Thoracic aorta (tissue), 2 donors: ENCODE results near the gene SLC26A4. TPM values are rescaled to one million over a fixed set of nuclear protein-coding genes. Genes with fewer than 3 reads are reported as not detected.

Experiments
- ATAC-seq: fragments of 150-250 bp; one replicate; pipeline ENCODE4 v1.8.0; 2017; ENCODE audit warnings: low read depth; ENCODE audit not compliant: insufficient number of reproducible peaks, low FRiP score
- DNase-seq: peaks from one replicate; pipeline ENCODE4 v3.0.0-alpha.2; 2020; ENCODE audit warnings: low spot score
- H3K27ac ChIP-seq, 2 donors: fragments of 200-600 bp; sonication (generic); 1 replicate in 1 of 2; 2 replicates in 1 of 2; pipeline ENCODE4 v1.5.1; 2016; ENCODE audit warnings: mild to moderate bottlenecking in 2 of 2, moderate library complexity in 2 of 2
- H3K27me3 ChIP-seq: fragments of 200-600 bp; sonication (generic); replicated peaks from 2 replicates; pipeline ENCODE4 v1.6.0; 2016; ENCODE audit warnings: mild to moderate bottlenecking; ENCODE audit not compliant: insufficient read depth
- H3K36me3 ChIP-seq: fragments of 200-600 bp; sonication (generic); one replicate; pipeline ENCODE4 v1.5.1; 2016
- H3K4me1 ChIP-seq, 2 donors: fragments of 200-600 bp; sonication (generic); 1 replicate in 1 of 2; 2 replicates in 1 of 2; pipeline versions ENCODE4 v1.5.1 to v1.6.0; 2016; ENCODE audit warnings: low read depth in 2 of 2, mild to moderate bottlenecking in 1 of 2; ENCODE audit not compliant: control insufficient read depth in 1 of 2
- H3K4me3 ChIP-seq: fragments of 200-600 bp; sonication (generic); 2 replicates; pipeline ENCODE4 v1.5.1; 2016; ENCODE audit warnings: mild to moderate bottlenecking
- H3K9me3 ChIP-seq: fragments of 200-600 bp; sonication (generic); 2 replicates; pipeline ENCODE4 v1.5.1; 2016
- total RNA-seq, 2 donors: library from RNA; depleted of rRNA; stranded (reverse); fragments of >200 nt; gene quantifications; one replicate each; pipeline versions ENCODE4 v1.1.0 to v1.2.3, GENCODE V29; 2016
- TF ChIP-seq, protein P1 (sequence below): fragments of 200-600 bp; sonication (generic); IDR thresholded peaks from one replicate; pipeline ENCODE4 v1.5.1; 2019; ENCODE audit warnings: antibody characterized with exemption

The SLC26A4 gene
- total RNA-seq, 2 donors from 2014 or later: 0.81 to 1.5 TPM

DNA sequence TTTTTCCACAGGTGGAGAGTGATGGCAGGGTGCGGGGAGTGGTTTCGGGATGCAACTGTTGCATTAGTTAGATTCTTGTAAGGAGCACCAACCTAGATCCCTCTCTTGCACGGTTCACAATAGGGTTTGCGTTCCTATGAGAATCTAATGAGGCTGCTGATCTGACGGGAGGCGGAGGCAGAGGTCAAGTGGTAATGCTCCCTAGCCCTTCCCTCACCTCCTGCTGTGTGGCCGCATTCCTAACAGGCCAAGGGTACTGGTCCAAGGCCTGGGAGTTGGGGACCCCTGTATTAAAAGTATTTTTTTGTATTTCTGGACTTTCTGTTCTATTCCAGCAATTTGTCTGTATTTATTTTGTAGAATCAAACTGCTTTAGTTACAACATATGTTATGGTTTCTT, 90.5 kb downstream of the SLC26A4 start:
- Histone ChIP-seq H3K4me3 (no peak overlapping the region), H3K27me3 (no peaks in the 10 kb centered on the region), H3K4me1 (peaks cover 11 to 13% of the 10 kb centered on the region in 2 donors), H3K36me3 (peaks cover 37% of the 10 kb centered on the region), H3K27ac (no peak overlapping the region), H3K9me3 (no peaks in the 10 kb centered on the region)
- ATAC-seq: no peak
- DNase-seq: no peak
- TF ChIP-seq, protein P1, sequence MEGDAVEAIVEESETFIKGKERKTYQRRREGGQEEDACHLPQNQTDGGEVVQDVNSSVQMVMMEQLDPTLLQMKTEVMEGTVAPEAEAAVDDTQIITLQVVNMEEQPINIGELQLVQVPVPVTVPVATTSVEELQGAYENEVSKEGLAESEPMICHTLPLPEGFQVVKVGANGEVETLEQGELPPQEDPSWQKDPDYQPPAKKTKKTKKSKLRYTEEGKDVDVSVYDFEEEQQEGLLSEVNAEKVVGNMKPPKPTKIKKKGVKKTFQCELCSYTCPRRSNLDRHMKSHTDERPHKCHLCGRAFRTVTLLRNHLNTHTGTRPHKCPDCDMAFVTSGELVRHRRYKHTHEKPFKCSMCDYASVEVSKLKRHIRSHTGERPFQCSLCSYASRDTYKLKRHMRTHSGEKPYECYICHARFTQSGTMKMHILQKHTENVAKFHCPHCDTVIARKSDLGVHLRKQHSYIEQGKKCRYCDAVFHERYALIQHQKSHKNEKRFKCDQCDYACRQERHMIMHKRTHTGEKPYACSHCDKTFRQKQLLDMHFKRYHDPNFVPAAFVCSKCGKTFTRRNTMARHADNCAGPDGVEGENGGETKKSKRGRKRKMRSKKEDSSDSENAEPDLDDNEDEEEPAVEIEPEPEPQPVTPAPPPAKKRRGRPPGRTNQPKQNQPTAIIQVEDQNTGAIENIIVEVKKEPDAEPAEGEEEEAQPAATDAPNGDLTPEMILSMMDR: no peak

DNA sequence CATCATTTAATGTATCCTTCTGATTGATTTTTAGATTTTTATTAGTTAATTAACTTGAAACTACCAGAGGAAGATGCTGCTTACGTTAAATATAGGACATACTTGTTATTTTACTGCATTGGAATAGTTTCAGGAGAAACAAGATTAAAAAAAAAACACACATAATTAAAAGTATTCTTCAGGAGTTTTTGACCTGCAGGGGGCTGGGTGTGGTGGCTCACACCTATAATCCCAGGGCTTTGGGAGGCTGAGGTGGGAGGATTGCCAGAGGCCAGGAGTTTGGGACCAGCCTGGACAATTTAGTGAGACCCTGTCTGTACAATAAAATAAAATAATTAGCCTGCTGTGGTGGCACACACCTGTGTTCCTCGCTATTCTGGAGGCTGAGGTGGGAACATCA, 94.0 kb downstream of the SLC26A4 start:
- TF ChIP-seq, protein P1: no peak
- Histone ChIP-seq H3K4me3 (no peak overlapping the region), H3K27ac (no peak overlapping the region), H3K27me3 (no peaks in the 10 kb centered on the region), H3K4me1 (no peaks in the 10 kb centered on the region), H3K36me3 (peaks cover 55% of the 10 kb centered on the region), H3K9me3 (no peaks in the 10 kb centered on the region)
- ATAC-seq (no peak), DNase-seq (no peak)

- Histone ChIP-seq H3K27ac (no peak overlapping the region), H3K4me1 (no peaks in the 10 kb centered on the region), H3K27me3 (no peaks in the 10 kb centered on the region), H3K9me3 (no peaks in the 10 kb centered on the region), H3K36me3 (peaks cover 29% of the 10 kb centered on the region), H3K4me3 (no peak overlapping the region)
- TF ChIP-seq, protein P1: no peak
- DNase-seq: no peak
- ATAC-seq: no peak
These were observed 98.0 kb downstream of the SLC26A4 start for GRCh38 chr7:107758667-107759066.

- no peak for ATAC-seq
- no peak overlapping the region for H3K27ac ChIP-seq
- no peaks in the 10 kb centered on the region for H3K9me3 ChIP-seq
- DNase-seq: no peak
- H3K4me3 ChIP-seq: no peak overlapping the region
- H3K36me3 ChIP-seq: no peaks in the 10 kb centered on the region
- no peaks in the 10 kb centered on the region for H3K4me1 ChIP-seq
- TF ChIP-seq, protein P1: no peak
- H3K27me3 ChIP-seq: no peaks in the 10 kb centered on the region
These were observed 106.8 kb downstream of the SLC26A4 start for GRCh38 chr7:107767391-107767790.

Other genes with a start within 250 kb of the SLC26A4 start
- not detected for gene GPR22, start 190.8 kb upstream of the SLC26A4 start, total RNA-seq
- gene COG5, start 96.9 kb upstream of the SLC26A4 start, total RNA-seq: 10 to 100 TPM; 52.5 to 72.4 TPM
- gene DUS4L, start 96.9 kb upstream of the SLC26A4 start, total RNA-seq: 10 to 100 TPM in 1 of 2 donors, 1 to 10 TPM in 1; 4.7 to 10.3 TPM
- 100 to 1,000 TPM; 141 to 271 TPM for gene BCAP29, start 80.6 kb upstream of the SLC26A4 start, total RNA-seq
- 10 to 100 TPM; 20.2 to 21.9 TPM for gene CBLL1, start 83.3 kb downstream of the SLC26A4 start, total RNA-seq
- gene SLC26A3, start 142.4 kb downstream of the SLC26A4 start, total RNA-seq: not detected
- 10 to 100 TPM; 60.4 to 80.8 TPM for gene DLD, start 230.4 kb downstream of the SLC26A4 start, total RNA-seq